Neural cell (in vitro differentiated cells): ENCODE results near the gene CYRIA.

Experiments
- CTCF ChIP-seq: fragments of 450-650 bp; IDR thresholded peaks from 2 replicates; pipeline ENCODE4 v1.5.1; 2014; ENCODE audit warnings: antibody characterized with exemption, mild to moderate bottlenecking, moderate library complexity; ENCODE audit not compliant: poor library complexity, severe bottlenecking
- EP300 ChIP-seq: fragments of 450-650 bp; conservative IDR thresholded peaks from 2 replicates; pipeline ENCODE4 v1.6.1; 2014; ENCODE audit warnings: antibody characterized with exemption, mild to moderate bottlenecking, moderate library complexity; ENCODE audit not compliant: poor library complexity, severe bottlenecking
- RAD21 ChIP-seq: fragments of 450-650 bp; conservative IDR thresholded peaks from 2 replicates; pipeline ENCODE4 v1.6.1; 2014; ENCODE audit warnings: antibody characterized with exemption, mild to moderate bottlenecking, moderate library complexity

GRCh38 chr2:16669388-16669787 is 3.8 kb upstream of the CYRIA start:
- no peak for TF ChIP-seq CTCF
- TF ChIP-seq RAD21: no peak
- TF ChIP-seq EP300: no peak
